ENCODE measurements around the gene ARL10.
A peak's percentile ranks its signal among the peaks of the same experiment; 100 is the strongest.

The ARL10 gene

GRCh38 chr5:176365351-176366231, at the start of gene ARL10:
TSS of gene ARL10 (plus strand) at chr5:176365487. CDS start at chr5:176365564, 77 bp downstream.
- DNase-seq = peak; percentile 84

- no peak for DNase-seq
Observed at GRCh38 chr5:176317534-176318374, 47.5 kb upstream of the ARL10 start.

- DNase-seq = no peak
Observed at GRCh38 chr5:176319827-176320554, 45.3 kb upstream of the ARL10 start.

GRCh38 chr5:176320577-176320976, 44.7 kb upstream of the ARL10 start:
- no peak for DNase-seq

GRCh38 chr5:176334031-176334770, 31.1 kb upstream of the ARL10 start:
- DNase-seq = no peak

- DNase-seq = no peak
Observed at GRCh38 chr5:176337913-176338312, 27.4 kb upstream of the ARL10 start.

- no peak for DNase-seq
Observed at GRCh38 chr5:176339304-176339703, 26.0 kb upstream of the ARL10 start.

- DNase-seq = no peak
Observed at GRCh38 chr5:176341325-176342157, 23.7 kb upstream of the ARL10 start.

- no peak for DNase-seq
Observed at GRCh38 chr5:176342158-176342483, 23.2 kb upstream of the ARL10 start.

- no peak for DNase-seq
Observed at GRCh38 chr5:176342766-176343458, 22.4 kb upstream of the ARL10 start.

- no peak for DNase-seq
Observed at GRCh38 chr5:176350416-176350815, 14.9 kb upstream of the ARL10 start.

- no peak for DNase-seq
Observed at GRCh38 chr5:176352116-176352878, 13.0 kb upstream of the ARL10 start.

GRCh38 chr5:176353533-176353932, 11.8 kb upstream of the ARL10 start:
- no peak for DNase-seq

GRCh38 chr5:176355400-176356178, 9.7 kb upstream of the ARL10 start:
- no peak for DNase-seq

- no peak for DNase-seq
Observed at GRCh38 chr5:176356179-176356566, 9.1 kb upstream of the ARL10 start.

- no peak for DNase-seq
Observed at GRCh38 chr5:176359658-176360057, 5.6 kb upstream of the ARL10 start.

- no peak for DNase-seq
Observed at GRCh38 chr5:176360894-176361436, 4.3 kb upstream of the ARL10 start.

- DNase-seq = peak; percentile 94
Observed at GRCh38 chr5:176361437-176362232, 3.7 kb upstream of the ARL10 start, which contains the start of gene KIAA1191. TSS of gene KIAA1191 (minus strand) at chr5:176361764. CDS start at chr5:176359508, 2,256 bp downstream.

All from activated CD8-positive, alpha-beta memory T cell treated with anti-CD3 and anti-CD28 coated beads, Interleukin-2, amount 50 U/mL, for 48 hours (primary cell).